Stimulated activated effector memory CD8-positive, alpha-beta T cell treated with anti-CD3 and anti-CD28 coated beads, Interleukin-12 subunit alpha, Interleukin-12 subunit beta, amount 100 ng/mL, for 72 hours (primary cell): Measurements from ENCODE around the gene TNC.

Experiments used
- ATAC-seq: fragments of 150-1000 bp; cut with Tn5 transposase; 2 replicates; pipeline ENCODE4 v1.10.0; 2021
- DNase-seq, 2 donors: peaks; one replicate each; pipeline ENCODE4 v3.0.0; 2021 to 2022; ENCODE audit warnings: low spot score in 2 of 2
- H3K27ac Mint-ChIP-seq: one replicate; pipeline ENCODE4 v1.8.0; 2022; ENCODE audit warnings: mild to moderate bottlenecking, mixed read lengths
- H3K36me3 Mint-ChIP-seq: one replicate; pipeline ENCODE4 v1.8.0; 2022; ENCODE audit warnings: mild to moderate bottlenecking, mixed read lengths
- H3K4me1 Mint-ChIP-seq: one replicate; pipeline ENCODE4 v1.8.0; 2022; ENCODE audit warnings: mixed read lengths
- H3K4me3 Mint-ChIP-seq: one replicate; pipeline ENCODE4 v1.8.0; 2022; ENCODE audit warnings: mild to moderate bottlenecking, mixed read lengths
- H3K9me3 Mint-ChIP-seq: one replicate; pipeline ENCODE4 v1.8.0; 2022; ENCODE audit warnings: mixed read lengths

TNC gene

DNA sequence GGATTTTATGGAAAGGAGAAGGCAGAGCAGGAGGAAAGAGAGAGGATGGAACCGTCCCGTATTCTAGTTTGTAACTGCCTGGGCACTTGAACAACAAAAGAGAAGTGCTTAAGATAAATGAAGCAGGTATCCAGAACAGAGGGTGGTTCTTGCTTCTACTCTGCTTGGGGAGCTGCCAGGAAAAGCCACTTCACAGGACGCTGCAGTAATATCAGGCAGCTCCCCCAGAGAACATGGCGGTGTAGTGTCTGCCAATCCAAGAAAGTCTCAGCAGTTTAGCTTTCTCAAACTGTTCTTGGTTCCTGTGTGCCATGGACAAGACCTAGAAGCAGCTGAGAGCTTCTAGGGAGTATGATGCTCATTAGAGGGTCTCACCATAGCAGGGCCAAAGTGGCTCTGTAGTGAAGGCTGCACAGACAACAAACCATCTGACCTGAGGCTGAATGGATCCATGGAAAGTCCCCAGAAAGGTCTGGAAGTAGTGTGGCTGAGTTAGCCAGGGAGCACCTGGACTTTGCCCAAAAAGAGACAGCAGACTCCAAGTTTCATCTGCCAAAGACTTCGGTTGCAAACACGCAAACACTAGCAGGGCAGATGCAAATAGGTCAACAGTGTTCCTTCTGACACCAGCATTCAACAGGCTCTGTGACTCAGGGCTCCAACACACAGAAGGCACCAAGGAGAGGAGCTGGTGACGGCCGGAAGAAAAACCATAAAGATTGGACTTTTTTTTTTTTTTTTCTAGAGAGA, 115.4 kb downstream of the TNC start:
- Mint-ChIP-seq H3K4me3 (no peak overlapping the region), H3K9me3 (no peaks in the 10 kb centered on the region), H3K36me3 (no peaks in the 10 kb centered on the region), H3K4me1 (peaks cover 45% of the 10 kb centered on the region), H3K27ac (no peak overlapping the region)
- ATAC-seq, result no peak
- no peak for DNase-seq

DNA sequence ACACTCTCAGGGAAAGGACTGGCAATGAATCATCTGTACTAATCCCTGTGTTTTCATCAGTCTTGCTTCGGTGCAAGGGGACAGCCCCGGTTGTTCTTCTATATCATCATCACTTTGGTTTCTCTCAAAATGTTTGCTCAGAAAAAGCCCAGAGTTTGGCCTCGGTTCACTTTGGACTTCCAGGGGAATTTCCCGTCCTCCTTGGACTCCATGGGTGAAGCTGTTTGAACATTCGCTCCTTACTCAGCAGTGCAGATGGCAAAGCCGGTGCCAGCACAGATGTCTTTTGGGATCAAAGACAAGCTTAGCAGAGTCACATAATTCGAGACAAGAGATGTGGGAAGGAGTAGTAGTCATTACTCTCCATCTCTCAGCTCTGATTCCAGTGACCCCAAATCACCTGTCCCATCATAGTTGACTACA, 117.7 kb downstream of the TNC start:
- Mint-ChIP-seq H3K9me3 (no peaks in the 10 kb centered on the region), H3K4me3 (peak overlapping the region; percentile 52), H3K27ac (no peak overlapping the region), H3K36me3 (no peaks in the 10 kb centered on the region), H3K4me1 (peaks cover 28% of the 10 kb centered on the region)
- DNase-seq, result peak in 1 of 2 donors; percentile 62
- peak; percentile 89 for ATAC-seq

DNA sequence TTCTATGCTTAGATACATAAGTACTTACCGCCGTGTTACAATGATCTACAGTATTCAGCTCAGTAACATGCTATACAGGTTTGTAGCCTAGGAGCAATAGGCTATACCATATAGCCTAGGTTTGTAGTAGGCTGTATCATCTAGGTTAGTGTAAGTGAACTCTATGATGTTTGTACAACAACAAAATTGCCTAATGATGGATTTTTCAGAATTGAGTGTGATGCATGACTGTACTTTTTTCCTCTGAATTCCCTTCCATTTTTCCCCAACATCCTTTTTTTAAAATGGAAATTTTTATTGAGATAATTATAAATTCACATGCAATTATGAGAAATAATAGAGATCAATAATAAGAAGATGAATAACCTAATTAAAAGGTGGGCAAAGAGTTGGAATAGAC, 119.6 kb downstream of the TNC start:
- no peak for ATAC-seq
- Mint-ChIP-seq H3K4me1 (peaks cover 28% of the 10 kb centered on the region), H3K4me3 (no peak overlapping the region), H3K9me3 (no peaks in the 10 kb centered on the region), H3K36me3 (no peaks in the 10 kb centered on the region), H3K27ac (no peak overlapping the region)
- DNase-seq, result no peak

DNA sequence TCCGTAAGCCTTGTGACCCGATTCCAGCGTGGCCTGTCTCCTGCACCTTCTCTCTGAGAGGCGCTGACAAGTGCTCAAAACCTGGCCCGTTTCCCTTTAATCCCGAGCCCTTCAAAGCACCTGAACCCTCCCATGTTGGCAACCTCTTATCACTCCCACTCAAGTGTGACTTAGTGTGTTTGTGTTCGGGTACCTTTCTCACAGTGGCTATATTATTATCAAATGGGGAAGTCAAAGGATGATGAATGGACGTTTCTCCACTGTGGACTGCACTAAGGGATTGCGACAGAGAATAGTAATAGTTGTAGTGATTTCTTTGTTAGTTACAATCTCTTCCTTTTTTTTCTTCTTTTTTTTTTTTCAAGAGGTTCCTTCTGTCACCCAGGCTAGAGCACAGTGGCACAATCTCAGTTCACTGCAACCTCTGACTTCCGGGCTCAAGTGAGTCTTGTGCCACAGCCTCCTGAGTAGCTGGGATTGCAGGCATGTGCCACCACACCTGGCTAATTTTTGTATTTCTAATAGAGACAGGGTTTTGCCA, 122.2 kb downstream of the TNC start:
- DNase-seq (peak in 1 of 2 donors; percentile 36), ATAC-seq (no peak)
- H3K27ac Mint-ChIP-seq, result no peak overlapping the region
- H3K4me3 Mint-ChIP-seq, result no peak overlapping the region
- H3K9me3 Mint-ChIP-seq, result no peaks in the 10 kb centered on the region
- peaks cover 27% of the 10 kb centered on the region for H3K4me1 Mint-ChIP-seq
- H3K36me3 Mint-ChIP-seq, result no peaks in the 10 kb centered on the region

DNA sequence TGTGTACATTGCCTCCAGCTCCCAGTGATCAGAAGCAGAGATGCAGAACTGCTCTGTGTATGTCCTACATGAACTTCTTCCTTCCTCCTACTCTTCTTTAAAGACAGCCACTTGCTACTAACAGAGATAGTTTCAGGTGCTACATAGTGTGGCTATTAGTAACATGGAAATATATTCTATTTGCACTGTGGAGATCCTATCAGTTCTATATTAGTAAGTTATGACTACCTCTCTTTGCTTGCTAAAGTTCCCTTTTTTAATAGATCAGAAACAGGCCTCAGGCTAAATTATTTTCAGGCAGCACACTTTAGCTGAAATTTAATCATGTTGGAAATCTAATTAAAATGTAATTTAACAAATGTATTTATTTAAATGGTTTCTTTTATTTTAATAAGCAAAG, 123.2 kb downstream of the TNC start:
- no peaks in the 10 kb centered on the region for H3K36me3 Mint-ChIP-seq
- ATAC-seq (peak; percentile 70), DNase-seq (no peak)
- no peak overlapping the region for H3K27ac Mint-ChIP-seq
- H3K9me3 Mint-ChIP-seq, result no peaks in the 10 kb centered on the region
- H3K4me1 Mint-ChIP-seq, result peaks cover 27% of the 10 kb centered on the region
- no peak overlapping the region for H3K4me3 Mint-ChIP-seq

DNA sequence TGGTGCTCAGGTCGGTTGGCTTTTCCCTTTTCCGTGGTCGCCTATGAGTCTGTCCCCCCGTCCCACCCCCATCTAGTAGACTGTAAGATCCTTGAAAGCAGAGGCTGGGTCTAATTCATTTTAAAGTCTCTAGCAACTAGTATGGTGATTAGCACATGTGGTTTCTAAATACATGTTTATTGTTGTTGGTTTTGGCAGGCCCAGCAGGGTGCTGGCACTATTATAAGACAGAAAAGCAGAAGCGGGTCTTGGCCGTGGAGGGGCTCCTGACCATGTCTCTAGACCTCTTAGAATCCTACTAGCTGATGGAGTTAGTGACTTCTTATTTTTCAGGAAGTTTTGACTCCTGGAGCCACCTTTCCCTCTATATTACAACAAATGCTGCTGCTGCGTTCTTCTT, 126.1 kb downstream of the TNC start:
- H3K9me3 Mint-ChIP-seq, result no peaks in the 10 kb centered on the region
- H3K4me1 Mint-ChIP-seq, result peaks cover 31% of the 10 kb centered on the region
- peak in 1 of 2 donors; percentile 25 for DNase-seq
- ATAC-seq, result no peak
- H3K36me3 Mint-ChIP-seq, result no peaks in the 10 kb centered on the region
- H3K27ac Mint-ChIP-seq, result no peak overlapping the region
- H3K4me3 Mint-ChIP-seq, result no peak overlapping the region

DNA sequence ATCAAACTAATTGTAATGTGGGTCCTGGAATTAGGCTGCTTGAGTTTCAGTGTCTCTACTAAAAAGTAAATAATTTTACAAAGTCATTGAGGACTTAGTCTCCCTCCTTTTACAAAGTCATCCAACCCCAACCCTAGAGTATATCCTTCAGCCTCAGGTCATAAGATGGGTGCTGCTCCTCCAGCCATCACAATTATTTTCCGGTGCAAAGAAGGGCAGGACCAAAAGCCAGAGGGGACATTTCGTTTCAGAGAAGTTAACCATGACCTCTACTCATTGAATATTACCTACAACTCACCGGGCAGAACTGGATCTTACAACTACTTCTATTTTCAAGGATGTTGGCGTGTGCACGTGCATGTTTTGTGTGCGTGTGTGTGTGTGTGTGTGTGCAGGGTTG, 127.1 kb downstream of the TNC start:
- H3K4me1 Mint-ChIP-seq, result peaks cover 31% of the 10 kb centered on the region
- no peak overlapping the region for H3K4me3 Mint-ChIP-seq

DNA sequence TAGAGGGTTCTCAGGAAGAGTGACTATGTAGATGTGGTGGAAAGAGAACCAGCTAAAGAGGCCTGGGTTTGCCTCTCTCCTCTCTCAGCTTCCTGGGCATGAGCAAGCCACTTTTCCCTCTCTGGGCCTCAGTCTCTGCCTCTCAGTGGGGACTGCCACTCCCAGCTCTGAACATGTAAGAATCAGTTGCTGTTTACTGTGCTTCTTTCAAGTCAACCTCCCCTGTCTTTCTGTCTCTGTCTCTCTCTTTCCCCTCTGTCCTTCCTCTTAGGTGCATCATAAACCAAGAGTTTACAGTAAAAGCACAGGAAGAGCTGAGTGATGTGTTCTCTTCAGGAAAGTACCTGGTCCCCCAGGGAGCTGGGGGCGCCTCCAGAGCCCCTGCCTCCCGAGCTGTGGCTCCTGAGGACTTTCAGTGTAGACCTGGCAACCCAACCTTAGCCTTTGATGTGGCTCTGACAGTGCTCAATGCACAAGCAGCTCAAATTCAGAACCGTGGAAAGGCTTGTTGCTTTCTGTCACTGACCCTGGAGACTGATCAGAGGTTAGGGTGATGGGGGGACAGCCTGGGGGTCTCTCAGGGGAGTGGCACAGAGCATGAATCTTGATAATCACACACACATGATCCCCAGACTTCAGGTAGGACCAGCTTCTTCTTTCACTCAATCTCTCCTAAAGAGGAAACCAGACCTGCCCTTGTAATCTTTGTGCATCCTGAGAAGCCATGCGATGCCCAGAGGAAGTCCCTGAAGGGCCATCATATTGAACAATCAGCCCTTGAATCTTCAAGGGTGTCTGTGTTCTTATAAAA, 128.2 kb downstream of the TNC start:
- peak; percentile 87 for ATAC-seq
- H3K9me3 Mint-ChIP-seq, result no peaks in the 10 kb centered on the region
- H3K36me3 Mint-ChIP-seq, result no peaks in the 10 kb centered on the region
- peak overlapping the region; percentile 42 for H3K4me3 Mint-ChIP-seq
- peak overlapping the region; percentile 81 for H3K27ac Mint-ChIP-seq
- peaks cover 31% of the 10 kb centered on the region for H3K4me1 Mint-ChIP-seq
- peak in 1 of 2 donors; percentile 64 for DNase-seq

More for the DNA sequence above, 127.1 kb downstream of the TNC start:
- ATAC-seq (no peak), DNase-seq (peak in 1 of 2 donors; percentile 22)
- Mint-ChIP-seq H3K36me3 (no peaks in the 10 kb centered on the region), H3K9me3 (no peaks in the 10 kb centered on the region), H3K27ac (no peak overlapping the region)

DNA sequence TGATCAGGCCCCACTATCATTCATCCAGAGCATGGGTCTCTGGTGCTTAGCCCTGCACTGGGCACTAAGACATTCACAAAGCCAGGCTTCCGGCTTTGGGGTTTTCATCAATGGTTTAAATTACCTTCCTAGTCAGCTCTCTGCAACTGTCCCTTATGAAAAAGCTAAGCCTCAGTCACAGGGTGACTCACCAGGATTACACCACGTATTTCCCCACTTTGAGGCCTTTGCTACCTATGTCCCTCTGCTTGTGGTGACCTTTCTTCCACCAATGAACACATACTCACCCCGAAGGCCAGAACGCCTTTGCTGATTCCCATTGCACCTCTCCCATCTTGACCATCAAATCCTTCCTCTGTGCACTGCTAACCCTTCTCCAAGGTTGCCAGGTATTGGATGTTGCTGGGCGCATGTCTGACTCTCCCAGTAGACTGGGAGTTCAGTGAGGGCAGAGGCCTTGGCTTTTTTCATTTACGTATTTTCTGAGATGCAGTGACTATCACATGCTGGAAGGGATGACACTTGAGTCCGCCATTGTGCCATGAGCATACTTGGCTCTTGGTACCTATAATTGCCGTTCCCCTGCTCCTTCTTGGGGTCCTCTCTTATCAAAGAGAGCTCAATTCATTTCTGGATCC, 128.9 kb downstream of the TNC start:
- ATAC-seq (peak; percentile 89), DNase-seq (peak; percentile 11 to 72)
- peaks cover 30% of the 10 kb centered on the region for H3K4me1 Mint-ChIP-seq
- H3K9me3 Mint-ChIP-seq, result no peaks in the 10 kb centered on the region
- peak overlapping the region; percentile 81 for H3K27ac Mint-ChIP-seq
- H3K4me3 Mint-ChIP-seq, result peak overlapping the region; percentile 42
- H3K36me3 Mint-ChIP-seq, result no peaks in the 10 kb centered on the region

DNA sequence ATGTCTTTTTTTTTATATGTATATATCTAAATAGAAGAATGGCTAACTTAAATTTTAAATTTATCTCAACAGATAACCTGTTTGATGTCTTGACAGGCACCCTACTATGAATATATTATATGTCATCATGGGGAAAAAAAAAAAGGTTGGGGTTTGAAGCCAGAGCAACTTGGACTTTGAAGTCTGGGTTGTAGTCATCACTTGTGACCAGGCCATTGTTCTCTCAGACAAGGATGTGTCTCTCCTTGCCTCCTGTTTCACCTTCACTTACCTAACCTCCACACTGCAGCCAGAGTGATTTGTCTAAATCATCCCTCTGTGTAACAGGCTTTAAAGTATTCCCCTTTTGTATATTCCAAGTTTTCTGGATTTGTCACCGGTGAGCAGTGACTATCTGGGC, 130.8 kb downstream of the TNC start:
- peaks cover 23% of the 10 kb centered on the region for H3K4me1 Mint-ChIP-seq
- no peak for ATAC-seq
- H3K36me3 Mint-ChIP-seq, result no peaks in the 10 kb centered on the region
- no peaks in the 10 kb centered on the region for H3K9me3 Mint-ChIP-seq
- no peak overlapping the region for H3K27ac Mint-ChIP-seq
- no peak overlapping the region for H3K4me3 Mint-ChIP-seq
- peak in 1 of 2 donors; percentile 28 for DNase-seq

DNA sequence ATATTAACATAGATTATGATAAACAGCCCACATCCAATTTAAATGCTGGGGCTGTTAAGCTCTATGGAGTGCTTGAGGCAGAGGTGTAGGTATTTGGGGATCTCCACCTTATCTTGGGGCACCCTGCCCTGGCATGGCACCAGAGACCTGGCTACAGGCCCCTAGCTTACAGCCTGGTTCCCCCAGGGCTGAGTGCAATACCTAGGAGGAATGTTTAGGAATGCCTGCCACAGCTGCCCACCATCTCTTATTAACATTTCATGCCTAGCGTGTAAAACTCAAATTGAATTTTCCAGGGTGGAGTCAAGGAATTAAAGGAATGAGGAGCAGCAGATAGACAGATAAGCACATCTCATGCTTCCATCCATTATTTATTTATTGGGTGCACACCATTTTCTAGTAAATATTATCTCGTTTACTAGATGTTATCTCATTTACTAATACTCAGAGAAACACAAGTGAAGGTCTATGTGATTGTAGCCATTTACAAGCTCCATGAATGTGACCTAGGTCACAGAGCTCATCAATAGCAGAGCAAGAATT, 131.9 kb downstream of the TNC start:
- Mint-ChIP-seq H3K4me3 (no peak overlapping the region), H3K36me3 (no peaks in the 10 kb centered on the region), H3K27ac (no peak overlapping the region), H3K4me1 (peaks cover 23% of the 10 kb centered on the region), H3K9me3 (no peaks in the 10 kb centered on the region)
- no peak for ATAC-seq
- peak in 1 of 2 donors; percentile 34 for DNase-seq

DNA sequence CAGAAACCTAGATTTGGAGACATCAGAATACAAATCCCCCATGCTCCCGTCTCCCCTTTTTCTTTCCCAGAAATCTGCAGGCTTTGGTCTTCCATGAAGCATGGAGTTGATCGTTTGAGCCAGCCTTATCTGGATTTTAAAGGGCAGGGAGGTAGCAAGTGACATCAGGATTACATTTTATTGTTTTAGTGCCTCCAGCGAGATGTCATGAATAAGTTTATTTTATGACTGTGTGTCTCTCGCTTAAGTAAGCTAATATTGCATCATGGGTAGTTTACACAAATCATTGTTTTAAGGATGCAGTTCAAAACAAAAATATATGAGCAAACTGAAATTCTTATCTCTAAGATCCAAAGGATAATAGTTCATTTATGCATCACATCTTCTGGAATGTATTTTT, 136.9 kb downstream of the TNC start:
- no peak for DNase-seq
- H3K27ac Mint-ChIP-seq, result no peak overlapping the region

DNA sequence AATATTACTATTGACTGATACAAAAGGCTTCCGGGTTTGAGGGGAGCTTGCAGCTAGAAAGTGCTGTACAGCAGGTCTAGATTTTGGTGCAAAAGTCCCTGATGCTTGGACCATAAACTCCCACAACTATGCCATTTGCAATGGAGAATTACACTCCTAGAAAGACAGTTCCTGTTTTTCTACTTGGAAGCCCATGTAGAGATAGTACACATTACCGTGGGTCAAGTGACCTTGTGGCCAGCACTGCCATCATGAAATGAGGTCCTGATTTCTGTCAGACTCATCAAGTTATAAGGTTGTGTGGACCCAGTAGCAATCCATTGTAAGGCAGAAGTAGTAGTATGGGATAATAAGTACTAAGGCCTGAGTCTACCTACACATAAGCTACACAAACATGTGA, 144.7 kb downstream of the TNC start:
- peaks cover 15% of the 10 kb centered on the region for H3K4me1 Mint-ChIP-seq
- H3K4me3 Mint-ChIP-seq, result no peak overlapping the region
- H3K9me3 Mint-ChIP-seq, result no peaks in the 10 kb centered on the region
- DNase-seq (no peak), ATAC-seq (no peak)
- no peak overlapping the region for H3K27ac Mint-ChIP-seq
- no peaks in the 10 kb centered on the region for H3K36me3 Mint-ChIP-seq

More for the DNA sequence above, 136.9 kb downstream of the TNC start:
- no peaks in the 10 kb centered on the region for H3K9me3 Mint-ChIP-seq
- H3K4me1 Mint-ChIP-seq, result no peaks in the 10 kb centered on the region
- no peak overlapping the region for H3K4me3 Mint-ChIP-seq
- no peak for ATAC-seq
- H3K36me3 Mint-ChIP-seq, result no peaks in the 10 kb centered on the region

DNA sequence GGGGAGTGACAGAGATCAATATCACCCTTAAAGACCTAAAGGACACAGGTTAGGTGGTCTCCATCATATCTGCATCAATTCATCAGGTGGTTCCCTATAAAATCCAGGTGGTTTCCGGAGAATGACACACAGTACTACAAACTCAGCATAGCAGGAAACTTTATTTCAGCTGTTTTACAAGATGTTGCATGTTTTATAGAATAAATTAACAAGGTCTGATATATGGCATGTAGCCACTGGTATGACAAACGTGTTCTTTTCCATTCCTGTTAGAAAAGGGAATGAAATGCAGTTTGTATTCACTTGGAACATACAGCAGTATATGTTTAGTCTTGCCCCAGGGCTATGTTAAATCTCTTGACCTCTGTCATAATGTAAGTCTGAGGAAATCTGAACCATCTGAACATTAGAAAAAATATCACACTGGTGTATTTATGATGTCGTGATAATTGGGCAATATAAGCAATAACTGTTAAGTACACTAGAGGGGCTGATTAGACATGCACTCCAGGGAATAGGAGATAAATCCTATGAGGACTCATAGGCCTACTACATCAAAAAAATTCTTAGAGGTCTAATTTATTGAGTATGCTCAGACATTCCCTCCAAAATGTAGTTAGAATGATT, 145.3 kb downstream of the TNC start:
- no peaks in the 10 kb centered on the region for H3K9me3 Mint-ChIP-seq
- DNase-seq, result no peak
- no peak overlapping the region for H3K27ac Mint-ChIP-seq
- no peaks in the 10 kb centered on the region for H3K36me3 Mint-ChIP-seq
- no peak overlapping the region for H3K4me3 Mint-ChIP-seq
- no peak for ATAC-seq
- peaks cover 17% of the 10 kb centered on the region for H3K4me1 Mint-ChIP-seq
